Measurements from ENCODE around the gene KISS1R. TPM values are rescaled to one million over a fixed set of nuclear protein-coding genes. Genes with fewer than 3 reads are reported as not detected.
A peak's percentile ranks its signal among the peaks of the same experiment; 100 is the strongest.
"Not testable (repeated sequence)": the region's sequence is repeated elsewhere in the genome, so short reads cannot be mapped to it uniquely, and the experiment has no call there.

Gene KISS1R
- total RNA-seq, 1 experiment from 2014 or later: not detected

DNA sequence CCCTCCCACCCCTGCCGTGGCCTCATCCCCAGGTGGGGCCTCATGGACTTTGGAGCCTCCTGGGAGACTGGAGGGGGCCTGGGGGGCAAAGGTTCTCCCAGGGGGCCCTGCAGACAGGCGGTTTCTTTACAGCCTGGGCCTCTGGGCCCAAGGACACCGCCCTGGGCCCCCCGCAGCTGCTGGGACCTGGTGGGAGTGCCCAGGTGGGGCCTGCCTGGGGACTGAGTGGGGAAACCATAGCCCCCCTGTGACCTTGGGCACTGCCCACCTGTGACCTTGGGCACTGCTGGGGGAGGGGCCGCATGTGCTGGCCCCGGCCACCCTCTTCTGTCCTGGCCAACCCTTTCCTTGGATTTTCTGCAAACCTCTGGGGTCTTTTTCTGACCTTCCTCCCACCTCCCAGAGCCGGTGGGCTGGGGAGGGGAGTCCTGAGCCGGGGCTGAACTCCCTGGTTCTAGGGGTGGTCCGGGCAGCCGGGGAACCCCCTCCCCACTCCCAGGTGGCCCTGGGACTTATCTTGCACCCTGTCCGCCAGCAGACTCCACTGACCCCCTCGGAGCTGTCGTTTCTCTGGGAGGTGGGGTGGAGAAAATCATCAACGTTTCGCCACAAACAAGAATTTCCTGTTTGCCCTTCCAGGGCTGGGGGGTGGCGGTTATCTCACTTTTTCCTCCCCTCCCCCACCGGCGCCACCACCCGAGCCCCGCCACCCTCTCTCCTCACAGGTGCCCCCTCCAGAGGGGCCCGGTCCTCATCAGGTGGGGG is 35.7 kb downstream of the KISS1R start:
- no peak for DNase-seq (ENCODE audit: low read depth)

- no peak for DNase-seq (ENCODE audit: low read depth)
These were observed 36.5 kb downstream of the KISS1R start for GRCh38 chr19:953445-954271.

DNA sequence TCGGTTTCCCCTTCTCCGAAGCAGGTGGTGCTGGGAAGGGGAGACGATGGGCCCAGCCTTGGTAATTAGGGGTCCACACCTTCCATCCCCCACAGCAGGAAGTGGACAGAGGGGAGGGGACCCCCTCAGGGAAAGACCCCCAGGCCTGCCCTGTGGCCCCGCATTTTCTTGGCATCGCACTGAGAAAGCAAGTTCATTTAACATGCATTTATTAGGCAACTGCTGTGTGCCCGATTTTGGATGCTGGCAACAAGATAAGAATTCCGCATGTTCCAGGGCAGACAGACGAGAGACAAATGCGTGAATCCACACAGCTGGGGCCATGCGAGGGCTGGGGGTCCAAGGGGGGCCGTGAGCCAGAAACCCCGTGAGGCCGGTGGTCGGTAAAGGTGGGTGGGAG is 37.1 kb downstream of the KISS1R start:
- no peak for DNase-seq (ENCODE audit: low read depth)

- no peak for DNase-seq (ENCODE audit: low read depth)
These were observed 37.8 kb downstream of the KISS1R start for GRCh38 chr19:954672-955494.

GRCh38 chr19:955803-956765 is 39.0 kb downstream of the KISS1R start:
- no peak for DNase-seq (ENCODE audit: low read depth)

- DNase-seq (ENCODE audit: low read depth): no peak
These were observed 39.8 kb downstream of the KISS1R start for GRCh38 chr19:956766-957440.

DNA sequence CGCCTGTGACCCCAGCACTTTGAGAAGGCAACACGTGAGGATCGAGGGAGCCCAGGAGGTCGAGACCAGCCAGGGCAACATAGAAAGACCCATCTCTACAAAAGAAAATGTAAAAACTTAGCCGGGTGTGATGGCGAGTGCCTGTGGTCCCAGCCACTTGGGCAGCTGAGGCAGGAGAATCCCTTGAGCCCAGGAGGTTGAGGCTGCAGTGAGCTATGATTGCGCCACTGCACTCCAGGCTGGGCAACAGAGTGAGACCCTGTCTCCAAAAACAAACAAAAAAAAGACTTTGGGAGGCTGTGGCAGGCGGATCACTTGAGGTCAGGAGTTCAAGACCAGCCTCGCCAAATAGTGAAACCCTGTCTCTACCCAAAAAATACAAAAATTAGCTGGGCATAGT is 40.4 kb downstream of the KISS1R start:
- not testable (repeated sequence) for DNase-seq (ENCODE audit: low read depth)

DNA sequence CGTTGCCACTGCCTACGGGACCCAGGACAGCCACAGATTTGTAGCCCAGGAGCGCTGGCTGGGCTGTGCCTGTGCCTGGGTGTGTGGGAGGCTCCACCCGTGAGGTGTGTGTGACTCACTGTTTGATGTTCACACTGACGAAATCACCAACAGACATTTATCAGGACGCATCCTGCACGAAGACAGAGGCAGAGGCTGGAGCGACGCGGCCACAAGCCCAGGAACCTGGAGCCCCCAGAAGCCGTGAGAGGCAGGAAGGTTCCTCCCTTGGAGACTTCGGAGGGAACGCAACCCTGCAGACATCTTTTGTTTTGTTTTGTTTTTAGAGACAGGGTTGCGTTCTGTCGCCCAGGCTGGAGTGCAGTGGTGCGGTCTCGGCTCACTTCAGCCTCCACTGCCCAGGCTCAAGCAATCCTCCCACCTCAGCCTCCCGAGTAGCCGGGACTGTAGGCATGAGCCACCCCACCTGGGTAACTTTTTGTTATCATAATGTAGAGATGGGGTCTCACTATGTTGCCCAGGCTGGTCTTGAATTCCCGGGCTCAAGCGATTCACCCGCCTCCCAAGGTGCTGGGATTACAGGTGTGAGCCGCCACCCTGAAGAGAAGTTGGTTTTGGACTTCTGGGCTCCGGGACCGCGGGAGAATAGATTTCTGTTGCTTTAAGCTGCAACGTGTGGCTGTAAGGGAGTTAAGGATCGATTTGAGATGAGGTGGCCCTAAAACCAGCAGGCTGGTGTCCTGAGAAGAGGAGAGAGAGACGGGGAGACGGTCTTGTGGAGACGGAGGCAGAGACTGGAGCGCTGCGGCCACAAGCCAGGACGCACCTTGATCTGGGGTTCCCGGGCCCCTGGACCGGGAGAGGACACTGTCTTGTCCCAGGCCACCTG is 42.1 kb downstream of the KISS1R start:
- DNase-seq (ENCODE audit: low read depth): peak; percentile 47

GRCh38 chr19:960020-960419 is 42.9 kb downstream of the KISS1R start:
- DNase-seq (ENCODE audit: low read depth): no peak

- DNase-seq (ENCODE audit: low read depth): no peak
These were observed 43.4 kb downstream of the KISS1R start for GRCh38 chr19:960601-960938.

GRCh38 chr19:961866-962620 is 44.9 kb downstream of the KISS1R start:
- DNase-seq (ENCODE audit: low read depth): peak; percentile 15

DNA sequence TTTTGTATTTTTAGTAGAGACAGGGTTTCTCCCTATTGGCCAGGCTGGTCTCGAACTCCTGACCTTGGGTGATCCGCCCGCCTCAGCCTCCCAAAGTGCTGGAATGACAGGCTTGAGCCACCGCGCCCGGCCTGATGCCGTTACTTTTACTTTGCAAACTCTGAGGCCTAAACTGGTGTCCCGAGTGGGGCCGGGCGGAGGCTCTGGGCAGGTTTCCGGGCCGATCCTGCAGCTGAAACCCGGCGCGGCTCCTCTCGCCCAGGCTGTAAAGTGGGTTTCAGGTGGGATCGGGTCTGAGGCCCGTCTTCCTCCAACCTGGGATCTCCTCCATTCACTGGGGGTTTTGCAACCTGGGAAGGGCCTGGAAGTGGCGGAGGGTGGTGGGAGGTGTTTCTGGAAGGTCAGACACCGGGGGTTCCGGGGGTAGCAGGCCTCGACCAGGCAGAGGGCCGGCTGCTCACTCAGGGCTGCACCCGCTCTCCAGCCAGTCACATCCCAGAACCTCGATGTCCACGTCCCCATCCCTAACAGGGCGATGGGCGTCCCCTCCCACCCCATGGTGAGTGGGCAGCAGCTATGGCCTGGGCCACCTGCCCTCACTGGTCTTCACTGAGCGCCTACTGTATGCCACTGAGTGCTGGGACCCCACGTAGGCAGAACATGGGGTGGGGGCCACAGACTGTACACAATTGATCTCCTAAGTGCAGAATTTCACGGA is 45.7 kb downstream of the KISS1R start:
- no peak for DNase-seq (ENCODE audit: low read depth)

GRCh38 chr19:963486-963951 is 46.4 kb downstream of the KISS1R start:
- DNase-seq (ENCODE audit: low read depth): no peak

DNA sequence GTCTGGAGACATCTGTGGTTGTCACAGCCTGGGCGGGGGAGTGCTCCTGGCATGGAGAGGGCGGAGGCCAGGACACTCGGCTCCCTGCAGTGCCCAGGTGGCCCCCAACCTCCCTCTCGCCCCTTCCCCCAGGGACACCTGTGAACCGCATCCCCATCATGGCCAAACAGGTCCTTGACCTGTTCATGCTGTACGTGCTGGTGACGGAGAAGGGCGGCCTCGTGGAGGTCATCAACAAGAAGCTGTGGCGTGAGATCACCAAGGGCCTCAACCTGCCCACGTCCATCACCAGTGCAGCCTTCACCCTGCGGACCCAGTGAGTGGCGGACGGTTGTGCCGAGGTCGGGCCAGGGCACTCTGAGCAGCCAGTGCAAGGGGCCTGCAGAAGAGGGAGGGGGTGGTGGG is 47.0 kb downstream of the KISS1R start:
- DNase-seq (ENCODE audit: low read depth): no peak

GRCh38 chr19:964761-965694 is 47.9 kb downstream of the KISS1R start:
- DNase-seq (ENCODE audit: low read depth): peak; percentile 34

GRCh38 chr19:966485-967088 is 49.5 kb downstream of the KISS1R start:
- no peak for DNase-seq (ENCODE audit: low read depth)
